Measurements from ENCODE around the gene COL13A1.
A peak's percentile ranks its signal among the peaks of the same experiment; 100 is the strongest.

- TF ChIP-seq CTCF (conservative IDR thresholded peaks at IDR 0.05 in 1 of 2, IDR thresholded peaks at IDR 0.05 in 1 of 2; ENCODE audit: low read depth in 1 of 2, low read length in 2 of 2) (peak in 1 of 2 donors; percentile 3), EZH2 (IDR thresholded peaks at IDR 0.05; ENCODE audit: low read length, missing control alignments) (no peak)
Observed at GRCh38 chr10:69766161-69766910, 35.4 kb upstream of the COL13A1 start.
